Liver (tissue), 9 donors: ENCODE results near the gene TECPR1. TPM values are rescaled to one million over a fixed set of nuclear protein-coding genes. Genes with fewer than 3 reads are reported as not detected.
A peak's percentile ranks its signal among the peaks of the same experiment; 100 is the strongest.

Experiments
- DNase-seq: peaks from one replicate; pipeline ENCODE4 v3.0.0-alpha.2; 2017; ENCODE audit warnings: low spot score
- H3K27ac ChIP-seq, 2 donors: one replicate each; pipeline ENCODE4 v1.7.0; 2013; ENCODE audit warnings: inconsistent platforms in 2 of 2, low read length in 2 of 2, control low read depth in 1 of 2, low read depth in 1 of 2, mild to moderate bottlenecking in 1 of 2
- H3K27me3 ChIP-seq, 4 donors: one replicate each; pipeline versions ENCODE4 v1.6.1 to v1.7.0; 2013; ENCODE audit warnings: low read length in 3 of 4, inconsistent platforms in 1 of 4, mild to moderate bottlenecking in 1 of 4, moderate library complexity in 1 of 4; ENCODE audit not compliant: control insufficient read depth in 4 of 4, insufficient read depth in 4 of 4
- H3K36me3 ChIP-seq, 4 donors: one replicate each; pipeline versions ENCODE4 v1.6.1 to v1.7.0; 2013; ENCODE audit warnings: low read length in 3 of 4, mild to moderate bottlenecking in 3 of 4, low read depth in 1 of 4, moderate library complexity in 1 of 4; ENCODE audit not compliant: control insufficient read depth in 4 of 4, insufficient read depth in 3 of 4
- H3K4me1 ChIP-seq, 4 donors: one replicate each; pipeline versions ENCODE4 v1.6.1 to v1.7.0; 2013; ENCODE audit warnings: low read length in 3 of 4, mild to moderate bottlenecking in 3 of 4, moderate library complexity in 1 of 4; ENCODE audit not compliant: control insufficient read depth in 4 of 4, insufficient read depth in 4 of 4
- H3K4me3 ChIP-seq, 3 donors: one replicate each; pipeline versions ENCODE4 v1.6.1 to v1.7.0; 2013; ENCODE audit warnings: low read length in 3 of 3, control low read depth in 1 of 3, low read depth in 1 of 3, mild to moderate bottlenecking in 1 of 3
- H3K9ac ChIP-seq, 2 donors: one replicate each; pipeline ENCODE4 v1.7.0; 2013; ENCODE audit warnings: low read length in 2 of 2, mild to moderate bottlenecking in 2 of 2, moderate library complexity in 2 of 2, control low read depth in 1 of 2, low read depth in 1 of 2
- H3K9me3 ChIP-seq, 4 donors: one replicate each; pipeline versions ENCODE4 v1.6.1 to v1.7.0; 2013; ENCODE audit warnings: low read length in 3 of 4; ENCODE audit not compliant: control insufficient read depth in 4 of 4
- ATF3 ChIP-seq: IDR thresholded peaks from 2 replicates; pipeline ENCODE4 v1.6.1; 2016; ENCODE audit warnings: antibody characterized with exemption
- CTCF ChIP-seq: fragments of 150-350 bp; IDR thresholded peaks from 2 replicates; pipeline ENCODE4 v1.5.1; 2017; ENCODE audit warnings: improper control_type of control experiment, low read depth, low read length; ENCODE audit not compliant: missing input control
- EGR1 ChIP-seq, 2 donors: IDR thresholded peaks; 2 replicates each; pipeline ENCODE4 v1.6.1; 2016 to 2018; ENCODE audit warnings: antibody characterized with exemption in 2 of 2, low read depth in 2 of 2
- GABPA ChIP-seq, 2 donors: IDR thresholded peaks in 1 of 2; conservative IDR thresholded peaks in 1 of 2; 2 replicates each; pipeline ENCODE4 v1.6.1; 2016; ENCODE audit warnings: antibody characterized with exemption in 2 of 2, mild to moderate bottlenecking in 1 of 2, moderate library complexity in 1 of 2
- HNF4A ChIP-seq, 2 donors: conservative IDR thresholded peaks; 2 replicates each; pipeline ENCODE4 v1.6.1; 2016; ENCODE audit warnings: antibody characterized with exemption in 2 of 2, mild to moderate bottlenecking in 2 of 2
- HNF4G ChIP-seq: IDR thresholded peaks from 2 replicates; pipeline ENCODE4 v1.6.1; 2016; ENCODE audit warnings: antibody characterized with exemption
- JUND ChIP-seq, 2 donors: IDR thresholded peaks; 2 replicates each; pipeline ENCODE4 v1.6.1; 2016; ENCODE audit warnings: antibody characterized with exemption in 2 of 2
- NR2F2 ChIP-seq: IDR thresholded peaks from 2 replicates; pipeline ENCODE4 v1.6.1; 2016; ENCODE audit warnings: antibody characterized with exemption
- RAD21 ChIP-seq, 2 donors: IDR thresholded peaks; 2 replicates each; pipeline ENCODE4 v1.6.1; 2016; ENCODE audit warnings: antibody characterized with exemption in 2 of 2, mild to moderate bottlenecking in 2 of 2
- REST ChIP-seq: IDR thresholded peaks from 2 replicates; pipeline ENCODE4 v1.6.1; 2016; ENCODE audit warnings: antibody characterized with exemption, mild to moderate bottlenecking
- RXRA ChIP-seq, 2 donors: IDR thresholded peaks; 2 replicates each; pipeline ENCODE4 v1.6.1; 2017 to 2018; ENCODE audit warnings: antibody characterized with exemption in 2 of 2, mild to moderate bottlenecking in 1 of 2
- SP1 ChIP-seq: IDR thresholded peaks from 2 replicates; pipeline ENCODE4 v1.6.1; 2018; ENCODE audit warnings: antibody characterized with exemption, mild to moderate bottlenecking
- TAF1 ChIP-seq: conservative IDR thresholded peaks from 2 replicates; pipeline ENCODE4 v1.6.1; 2016; ENCODE audit warnings: antibody characterized with exemption, mild to moderate bottlenecking
- YY1 ChIP-seq: IDR thresholded peaks from 2 replicates; pipeline ENCODE4 v1.6.1; 2016; ENCODE audit warnings: antibody characterized with exemption, mild to moderate bottlenecking
- WGBS: extraction: QIAGEN DNeasy Blood & Tissue Kit; methylation state at CpG from one replicate; pipeline ENCODE4 v1.1.7; 2013; 5-methylcytosine and 5-hydroxymethylcytosine counted together
- polyA plus RNA-seq, 2 donors: library from polyadenylated mRNA; stranded (reverse) in 1 of 2; unstranded in 1 of 2; fragments of 200-250 nt in 1 of 2; fragments of >200 nt in 1 of 2; fragmentation: Nextera tagmentation in 1 of 2; extraction: Ambion mirVana in 1 of 2; gene quantifications; one replicate each; pipeline versions ENCODE4 v1.2.1 to v1.2.3, GENCODE V29; 2013 to 2015
- total RNA-seq, 2 donors: library from RNA; depleted of rRNA; stranded (reverse); fragments of >200 nt; gene quantifications; one replicate each; pipeline ENCODE4 v1.2.3, GENCODE V29; 2014
- donor health status: healthy.
- donor health status: healthy.
- donor health status: healthy.
- donor health status: healthy.
- donor health status: healthy.

The TECPR1 gene
- total and polyA plus RNA-seq, 4 donors, result 3.3 to 16.3 (median 7.8) TPM

DNA sequence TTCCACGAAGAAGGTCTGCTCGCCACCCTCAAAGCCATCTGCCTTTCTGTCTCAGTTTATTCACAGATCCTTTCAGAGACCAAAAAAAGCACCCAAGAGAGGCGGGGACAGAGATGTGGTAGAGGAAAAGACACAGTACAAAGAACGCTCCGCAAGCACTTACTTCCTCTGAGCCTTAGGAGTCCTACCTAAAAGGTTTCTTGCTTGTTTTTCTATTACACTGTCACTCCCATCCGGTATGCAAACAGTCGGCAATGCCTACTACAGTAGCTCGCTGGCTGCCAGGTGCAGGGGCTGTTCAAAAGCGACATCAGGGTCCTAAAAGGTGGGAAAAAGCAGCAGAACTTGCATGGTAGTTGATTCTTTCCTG is 816 bp downstream of the TECPR1 start:
- Histone ChIP-seq H3K9me3 (no peaks in the 10 kb centered on the region), H3K4me1 (peaks cover 10 to 23% (median 16%) of the 10 kb centered on the region in 4 donors), H3K27me3 (no peaks in the 10 kb centered on the region), H3K36me3 (no peaks in the 10 kb centered on the region), H3K27ac (peak overlapping the region; percentile 20 to 70), H3K4me3 (peak overlapping the region; percentile 62 to 90 (median 74)), H3K9ac (peak overlapping the region in 1 of 2 donors; percentile 10)
- TF ChIP-seq NR2F2 (no peak), ATF3 (no peak), HNF4G (no peak), JUND (IDR thresholded peaks at IDR 0.05) (no peak), TAF1 (no peak), GABPA (IDR thresholded peaks at IDR 0.05 in 1 of 2, conservative IDR thresholded peaks at IDR 0.05 in 1 of 2) (no peak), SP1 (no peak), REST (no peak), CTCF (no peak), RXRA (IDR thresholded peaks at IDR 0.05) (no peak)
- no peak for DNase-seq
- 38% methylated on average over 9 of the region's 9 CpGs for WGBS

GRCh38 chr7:98250789-98251188 is 1.2 kb downstream of the TECPR1 start:
- no peak for DNase-seq
- TF ChIP-seq GABPA (IDR thresholded peaks at IDR 0.05 in 1 of 2, conservative IDR thresholded peaks at IDR 0.05 in 1 of 2) (peak in 1 of 2 donors; percentile 2), RXRA (IDR thresholded peaks at IDR 0.05) (no peak), ATF3 (no peak), RAD21 (IDR thresholded peaks at IDR 0.05) (no peak)
- Histone ChIP-seq H3K27ac (peak overlapping the region in 1 of 2 donors; percentile 36), H3K4me3 (no peak overlapping the region), H3K36me3 (no peaks in the 10 kb centered on the region), H3K9me3 (no peaks in the 10 kb centered on the region), H3K9ac (peak overlapping the region in 1 of 2 donors; percentile 10), H3K4me1 (peaks cover 10 to 23% (median 16%) of the 10 kb centered on the region in 4 donors), H3K27me3 (no peaks in the 10 kb centered on the region)
- 66% methylated on average over 3 of the region's 3 CpGs for WGBS

DNA sequence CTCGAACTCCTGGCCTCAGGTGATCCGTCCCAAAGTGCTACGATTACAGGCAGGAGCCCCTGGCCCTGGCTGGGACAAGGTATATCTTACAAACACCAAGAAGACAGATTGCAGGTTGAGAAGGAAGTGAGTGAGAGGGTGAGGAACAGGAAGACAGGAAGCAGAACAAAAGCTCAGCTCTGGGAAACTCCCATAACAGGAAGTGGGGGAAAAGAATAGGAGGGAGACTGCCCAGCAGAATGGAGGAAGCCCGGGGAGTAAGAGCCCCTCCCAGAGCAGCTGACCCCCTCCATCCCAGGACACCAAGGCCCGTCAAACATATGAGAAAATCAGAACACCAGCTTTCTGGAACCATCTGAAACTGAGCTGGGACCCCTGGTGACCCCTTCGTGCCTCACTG is 2.9 kb downstream of the TECPR1 start:
- no peak overlapping the region for H3K9ac ChIP-seq
- TF ChIP-seq RAD21 (IDR thresholded peaks at IDR 0.05), result no peak
- no peak for TF ChIP-seq HNF4A (conservative IDR thresholded peaks at IDR 0.05)
- TF ChIP-seq YY1, result no peak
- TF ChIP-seq EGR1 (IDR thresholded peaks at IDR 0.05; ENCODE audit: low read depth in 2 of 2), result peak in 1 of 2 donors; percentile 17
- peak; percentile 19 to 55 for TF ChIP-seq GABPA (IDR thresholded peaks at IDR 0.05 in 1 of 2, conservative IDR thresholded peaks at IDR 0.05 in 1 of 2)
- no peak for DNase-seq
- H3K4me1 ChIP-seq, result peaks cover 10 to 23% (median 16%) of the 10 kb centered on the region in 4 donors
- H3K27me3 ChIP-seq, result no peaks in the 10 kb centered on the region
- H3K9me3 ChIP-seq, result no peaks in the 10 kb centered on the region
- no peaks in the 10 kb centered on the region for H3K36me3 ChIP-seq
- H3K27ac ChIP-seq, result peak overlapping the region in 1 of 2 donors; percentile 24
- no peak overlapping the region for H3K4me3 ChIP-seq
- WGBS, result 86% methylated on average over 6 of the region's 6 CpGs
